ENCODE measurements around the gene ELOVL6. TPM values are rescaled to one million over a fixed set of nuclear protein-coding genes. Genes with fewer than 3 reads are reported as not detected.

Gene ELOVL6
- total RNA-seq, 1 donor from 2014 or later = 13.2 TPM

DNA sequence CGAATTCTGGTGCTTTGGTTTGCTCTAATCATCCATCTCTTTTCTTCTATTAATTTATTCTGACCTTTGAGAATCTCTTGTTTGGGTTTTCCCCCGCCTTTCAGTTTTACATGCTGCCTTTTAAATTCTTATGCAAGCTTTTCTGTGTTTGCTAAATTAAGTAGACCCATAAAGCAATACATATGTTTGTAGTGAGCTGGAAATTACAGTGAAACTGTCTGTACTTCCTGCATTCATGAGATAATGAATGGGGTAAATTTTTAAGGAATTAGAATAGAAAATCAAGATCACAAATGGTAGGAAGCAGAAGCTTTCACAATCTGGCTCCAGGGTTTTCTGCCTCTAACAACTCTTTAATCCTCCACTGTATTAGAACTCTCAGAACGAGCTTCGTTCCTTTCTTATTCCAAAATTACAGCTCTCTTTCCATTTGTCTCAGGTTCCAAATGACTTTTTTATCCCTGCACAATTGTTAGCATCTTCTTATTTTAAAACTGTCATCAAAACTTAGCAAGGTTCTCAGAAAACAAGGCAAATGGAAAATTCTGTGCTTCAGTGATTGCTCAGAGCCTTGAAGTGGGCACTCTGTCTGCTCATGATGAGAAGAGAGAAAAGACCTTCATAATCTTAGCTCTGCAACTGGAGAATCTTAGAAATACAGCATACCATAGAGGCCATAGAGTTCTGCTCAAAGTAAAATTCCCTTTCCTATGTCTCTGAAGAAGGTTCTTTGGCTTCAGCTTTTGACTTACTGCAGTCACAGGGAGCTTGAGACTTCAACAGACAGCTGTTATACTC, 177.6 kb downstream of the ELOVL6 start:
- TF ChIP-seq, protein P1, sequence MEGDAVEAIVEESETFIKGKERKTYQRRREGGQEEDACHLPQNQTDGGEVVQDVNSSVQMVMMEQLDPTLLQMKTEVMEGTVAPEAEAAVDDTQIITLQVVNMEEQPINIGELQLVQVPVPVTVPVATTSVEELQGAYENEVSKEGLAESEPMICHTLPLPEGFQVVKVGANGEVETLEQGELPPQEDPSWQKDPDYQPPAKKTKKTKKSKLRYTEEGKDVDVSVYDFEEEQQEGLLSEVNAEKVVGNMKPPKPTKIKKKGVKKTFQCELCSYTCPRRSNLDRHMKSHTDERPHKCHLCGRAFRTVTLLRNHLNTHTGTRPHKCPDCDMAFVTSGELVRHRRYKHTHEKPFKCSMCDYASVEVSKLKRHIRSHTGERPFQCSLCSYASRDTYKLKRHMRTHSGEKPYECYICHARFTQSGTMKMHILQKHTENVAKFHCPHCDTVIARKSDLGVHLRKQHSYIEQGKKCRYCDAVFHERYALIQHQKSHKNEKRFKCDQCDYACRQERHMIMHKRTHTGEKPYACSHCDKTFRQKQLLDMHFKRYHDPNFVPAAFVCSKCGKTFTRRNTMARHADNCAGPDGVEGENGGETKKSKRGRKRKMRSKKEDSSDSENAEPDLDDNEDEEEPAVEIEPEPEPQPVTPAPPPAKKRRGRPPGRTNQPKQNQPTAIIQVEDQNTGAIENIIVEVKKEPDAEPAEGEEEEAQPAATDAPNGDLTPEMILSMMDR (conservative IDR thresholded peaks at IDR 0.05; ENCODE audit: low read depth, low read length) = no peak
- no peak overlapping the region for H3K4me3 ChIP-seq (ENCODE audit: low read depth, low read length)
- no peak for DNase-seq (ENCODE audit: low read depth)

- H3K4me3 ChIP-seq (ENCODE audit: low read depth, low read length) = no peak overlapping the region
- DNase-seq (ENCODE audit: low read depth) = no peak
- TF ChIP-seq, protein P1 (conservative IDR thresholded peaks at IDR 0.05; ENCODE audit: low read depth, low read length) = no peak
Observed at GRCh38 chr4:110020139-110020538, 178.3 kb downstream of the ELOVL6 start.

- TF ChIP-seq, protein P1 (conservative IDR thresholded peaks at IDR 0.05; ENCODE audit: low read depth, low read length) = no peak
- no peak overlapping the region for H3K4me3 ChIP-seq (ENCODE audit: low read depth, low read length)
- DNase-seq (ENCODE audit: low read depth) = no peak
Observed at GRCh38 chr4:110019153-110019552, 179.3 kb downstream of the ELOVL6 start.

DNA sequence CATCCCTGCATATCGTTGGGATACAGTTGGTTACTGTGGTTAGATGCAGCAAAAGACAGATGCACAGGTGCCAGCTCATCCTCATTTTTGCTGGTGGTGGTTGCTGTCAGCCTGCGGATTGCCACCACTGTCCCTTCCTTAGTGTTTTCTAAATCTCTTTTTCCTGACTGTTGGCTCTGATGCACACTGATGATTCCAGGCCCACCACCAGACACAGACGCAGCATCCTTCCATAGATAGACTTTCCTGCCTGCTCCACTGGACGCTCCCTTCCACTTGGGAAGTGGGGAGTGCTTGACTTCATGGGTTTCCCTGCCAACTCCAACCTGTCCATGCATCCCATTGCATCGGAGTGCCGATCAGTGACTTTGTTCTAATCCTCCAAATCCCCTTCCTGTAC, 184.2 kb downstream of the ELOVL6 start:
- no peak overlapping the region for H3K4me3 ChIP-seq (ENCODE audit: low read depth, low read length)
- TF ChIP-seq, protein P1 (conservative IDR thresholded peaks at IDR 0.05; ENCODE audit: low read depth, low read length) = no peak
- no peak for DNase-seq (ENCODE audit: low read depth)

DNA sequence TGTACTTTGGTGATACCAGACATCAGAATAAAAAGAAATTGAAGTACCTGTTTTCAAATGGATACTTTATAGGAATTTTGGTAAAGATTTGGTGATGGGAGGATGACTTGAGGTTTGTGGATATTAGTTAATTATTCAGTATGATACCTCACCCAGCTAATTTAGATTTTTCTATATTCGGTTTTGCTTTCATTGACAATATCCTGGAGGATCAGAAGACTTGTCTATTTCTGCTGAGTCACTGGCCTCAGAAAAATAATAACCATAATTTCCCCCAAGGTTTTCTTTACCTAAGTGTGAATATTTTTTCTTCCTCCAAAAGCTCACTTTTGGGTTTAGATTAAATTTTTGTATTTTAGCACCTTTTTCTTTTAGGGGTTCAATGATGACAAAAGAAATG, 185.5 kb downstream of the ELOVL6 start:
- no peak overlapping the region for H3K4me3 ChIP-seq (ENCODE audit: low read depth, low read length)
- no peak for DNase-seq (ENCODE audit: low read depth)
- TF ChIP-seq, protein P1 (conservative IDR thresholded peaks at IDR 0.05; ENCODE audit: low read depth, low read length) = no peak

DNA sequence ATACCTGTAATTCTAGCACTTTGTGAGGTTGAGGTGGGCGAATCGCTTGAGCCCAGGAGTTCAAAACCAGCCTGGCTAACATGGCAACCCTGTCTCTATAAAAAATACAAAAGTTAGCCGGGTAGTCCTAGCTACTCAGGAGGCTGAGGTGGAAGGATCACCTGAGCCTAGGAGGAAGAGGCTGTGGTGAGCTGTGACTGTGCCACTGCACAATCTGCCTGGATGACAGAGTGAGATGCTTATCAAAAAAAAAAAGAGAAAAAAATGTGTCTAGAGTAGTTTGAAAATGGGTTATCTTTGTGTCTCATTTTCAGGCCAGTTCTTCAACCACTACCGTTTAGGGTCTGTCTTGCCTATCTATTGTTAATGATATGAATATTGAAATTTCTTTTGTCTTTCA, 187.6 kb downstream of the ELOVL6 start:
- no peak overlapping the region for H3K4me3 ChIP-seq (ENCODE audit: low read depth, low read length)
- TF ChIP-seq, protein P1 (conservative IDR thresholded peaks at IDR 0.05; ENCODE audit: low read depth, low read length) = no peak
- no peak for DNase-seq (ENCODE audit: low read depth)

- TF ChIP-seq, protein P1 (conservative IDR thresholded peaks at IDR 0.05; ENCODE audit: low read depth, low read length) = no peak
- no peak overlapping the region for H3K4me3 ChIP-seq (ENCODE audit: low read depth, low read length)
- no peak for DNase-seq (ENCODE audit: low read depth)
Observed at GRCh38 chr4:110009550-110009949, 188.9 kb downstream of the ELOVL6 start.
